Measurements from ENCODE around the gene C1QTNF8. TPM values are rescaled to one million over a fixed set of nuclear protein-coding genes. Genes with fewer than 3 reads are reported as not detected.

Gene C1QTNF8
- total RNA-seq, 1 experiment from 2014 or later: not detected

- Histone ChIP-seq H3K27me3 (ENCODE audit: low read length) (no peaks in the 10 kb centered on the region), H3K4me1 (ENCODE audit: insufficient read depth, low read length) (no peaks in the 10 kb centered on the region), H3K4me3 (ENCODE audit: low read length) (no peak overlapping the region), H3K9me3 (ENCODE audit: low read length) (no peaks in the 10 kb centered on the region), H4K20me1 (ENCODE audit: low read length) (no peaks in the 10 kb centered on the region), H3K9me2 (replicated peaks; ENCODE audit: low read length) (no peaks in the 10 kb centered on the region), H3K9ac (ENCODE audit: low read length) (no peak overlapping the region), H2AFZ (ENCODE audit: low read length) (no peak overlapping the region), H3K4me2 (ENCODE audit: low read length) (no peak overlapping the region), H3K36me3 (ENCODE audit: low read depth, low read length) (no peaks in the 10 kb centered on the region), H3K79me2 (ENCODE audit: low read length) (no peaks in the 10 kb centered on the region), H3F3A (ENCODE audit: low read length, unreplicated experiment) (no peaks in the 10 kb centered on the region), H3K27ac (ENCODE audit: low read length) (no peak overlapping the region)
- TF ChIP-seq CTCF (conservative IDR thresholded peaks at IDR 0.05; ENCODE audit: low read depth, low read length): no peak
- no peak for TF ChIP-seq EZH2 (IDR thresholded peaks at IDR 0.05; ENCODE audit: low read length, unreplicated experiment)
- no peak for TF ChIP-seq EZH2phosphoT487 (IDR thresholded peaks at IDR 0.05; ENCODE audit: borderline replicate concordance, low read length)
- ATAC-seq: no peak
- CTCF ChIA-PET: no interaction called here
- BruUV-seq (replicated peaks): no TSS peak
- intact Hi-C loops (cut with micrococcal nuclease): no loop called here
- POLR2A ChIA-PET (ENCODE audit: unreplicated experiment): no interaction called here
- no peak for DNase-seq
Measured at GRCh38 chr16:1039762-1040161, 56.3 kb downstream of the C1QTNF8 start.

GRCh38 chr16:1038932-1039331 is 57.1 kb downstream of the C1QTNF8 start:
- CTCF ChIA-PET: no interaction called here
- no peak overlapping the region for H3K4me3 ChIP-seq (ENCODE audit: low read length)

More at GRCh38 chr16:1038932-1039331, 57.1 kb downstream of the C1QTNF8 start:
- Histone ChIP-seq H3K36me3 (ENCODE audit: low read depth, low read length) (no peaks in the 10 kb centered on the region), H3K79me2 (ENCODE audit: low read length) (no peaks in the 10 kb centered on the region), H3K4me1 (ENCODE audit: insufficient read depth, low read length) (no peaks in the 10 kb centered on the region), H2AFZ (ENCODE audit: low read length) (no peak overlapping the region), H3K4me2 (ENCODE audit: low read length) (no peak overlapping the region), H4K20me1 (ENCODE audit: low read length) (no peaks in the 10 kb centered on the region), H3K9ac (ENCODE audit: low read length) (no peak overlapping the region), H3K9me2 (replicated peaks; ENCODE audit: low read length) (no peaks in the 10 kb centered on the region), H3K9me3 (ENCODE audit: low read length) (no peaks in the 10 kb centered on the region), H3K27me3 (ENCODE audit: low read length) (no peaks in the 10 kb centered on the region), H3F3A (ENCODE audit: low read length, unreplicated experiment) (no peaks in the 10 kb centered on the region), H3K27ac (ENCODE audit: low read length) (no peak overlapping the region)
- POLR2A ChIA-PET (ENCODE audit: unreplicated experiment): no interaction called here
- no peak for ATAC-seq
- no TSS peak for BruUV-seq (replicated peaks)
- intact Hi-C loops (cut with micrococcal nuclease): no loop called here
- no peak for DNase-seq
- no peak for TF ChIP-seq CTCF (conservative IDR thresholded peaks at IDR 0.05; ENCODE audit: low read depth, low read length)

Other genes starting within 250 kb of the C1QTNF8 start
- 12.9 and 13.5 TPM in 2 replicates for gene LMF1, start 125.3 kb downstream of the C1QTNF8 start, total RNA-seq (2014; rRNA removed)
- 0.47 and 0.92 TPM in 2 replicates for gene SOX8, start 114.5 kb downstream of the C1QTNF8 start, total RNA-seq (2014; rRNA removed)
- gene SSTR5, start 23.5 kb downstream of the C1QTNF8 start, total RNA-seq (2014; rRNA removed): 0.51 and 1.0 TPM in 2 replicates
- gene CACNA1H, start 56.9 kb upstream of the C1QTNF8 start, total RNA-seq (2014; rRNA removed): 4.1 and 7.8 TPM in 2 replicates
- gene TPSG1, start 129.0 kb upstream of the C1QTNF8 start, total RNA-seq (2014; rRNA removed): not detected in 2 replicates
- not detected in 2 replicates for gene TPSB2, start 133.9 kb upstream of the C1QTNF8 start, total RNA-seq (2014; rRNA removed)
- gene TPSAB1, start 144.5 kb upstream of the C1QTNF8 start, total RNA-seq (2014; rRNA removed): not detected in 2 replicates
- gene TPSD1, start 159.8 kb upstream of the C1QTNF8 start, total RNA-seq (2014; rRNA removed): not detected in 2 replicates
- 71.3 and 116 TPM in 2 replicates for gene UBE2I, start 213.4 kb upstream of the C1QTNF8 start, total RNA-seq (2014; rRNA removed)
- gene BAIAP3, start 237.4 kb upstream of the C1QTNF8 start, total RNA-seq (2014; rRNA removed): 13.1 and 18.2 TPM in 2 replicates